ENCODE data around the gene TACSTD2.

GRCh38 chr1:58594546-58594945 is 17.5 kb upstream of the TACSTD2 start:
- TF ChIP-seq CTCF (conservative IDR thresholded peaks at IDR 0.05; ENCODE audit: low read depth, low read length) = no peak
- TF ChIP-seq EZH2 (IDR thresholded peaks at IDR 0.05; ENCODE audit: borderline replicate concordance, low read depth, low read length, poor library complexity, severe bottlenecking) = no peak
